ENCODE data around the gene CARD19.

The CARD19 gene

DNA sequence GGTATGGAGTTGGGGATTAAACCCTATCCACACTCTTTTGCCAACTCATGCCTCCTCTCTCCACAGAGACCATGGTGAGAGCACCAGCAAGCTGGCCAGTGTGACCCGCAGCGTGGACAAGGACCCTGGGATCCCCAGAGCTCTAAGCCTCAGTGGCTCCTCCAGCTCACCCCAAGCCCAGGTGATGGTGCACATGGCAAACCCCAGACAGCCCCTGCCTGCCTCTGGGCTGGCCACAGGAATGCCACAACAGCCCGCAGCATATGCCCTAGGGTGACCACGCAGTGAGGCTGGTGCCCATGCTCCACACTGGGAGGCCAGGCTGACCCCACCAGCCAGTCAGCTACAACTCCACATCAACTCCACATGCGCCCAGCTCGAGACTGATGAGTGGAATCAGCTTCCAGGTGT is 11.5 kb upstream of the CARD19 start:
- TF ChIP-seq, protein P1, sequence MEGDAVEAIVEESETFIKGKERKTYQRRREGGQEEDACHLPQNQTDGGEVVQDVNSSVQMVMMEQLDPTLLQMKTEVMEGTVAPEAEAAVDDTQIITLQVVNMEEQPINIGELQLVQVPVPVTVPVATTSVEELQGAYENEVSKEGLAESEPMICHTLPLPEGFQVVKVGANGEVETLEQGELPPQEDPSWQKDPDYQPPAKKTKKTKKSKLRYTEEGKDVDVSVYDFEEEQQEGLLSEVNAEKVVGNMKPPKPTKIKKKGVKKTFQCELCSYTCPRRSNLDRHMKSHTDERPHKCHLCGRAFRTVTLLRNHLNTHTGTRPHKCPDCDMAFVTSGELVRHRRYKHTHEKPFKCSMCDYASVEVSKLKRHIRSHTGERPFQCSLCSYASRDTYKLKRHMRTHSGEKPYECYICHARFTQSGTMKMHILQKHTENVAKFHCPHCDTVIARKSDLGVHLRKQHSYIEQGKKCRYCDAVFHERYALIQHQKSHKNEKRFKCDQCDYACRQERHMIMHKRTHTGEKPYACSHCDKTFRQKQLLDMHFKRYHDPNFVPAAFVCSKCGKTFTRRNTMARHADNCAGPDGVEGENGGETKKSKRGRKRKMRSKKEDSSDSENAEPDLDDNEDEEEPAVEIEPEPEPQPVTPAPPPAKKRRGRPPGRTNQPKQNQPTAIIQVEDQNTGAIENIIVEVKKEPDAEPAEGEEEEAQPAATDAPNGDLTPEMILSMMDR (conservative IDR thresholded peaks at IDR 0.05; ENCODE audit: low read length), result no peak
- H3K4me3 ChIP-seq (ENCODE audit: low read length), result no peak overlapping the region
- DNase-seq (ENCODE audit: low read depth), result no peak

GRCh38 chr9:93085676-93086075 is 10.3 kb upstream of the CARD19 start:
- no peak for DNase-seq (ENCODE audit: low read depth)
- no peak overlapping the region for H3K4me3 ChIP-seq (ENCODE audit: low read length)
- TF ChIP-seq, protein P1 (conservative IDR thresholded peaks at IDR 0.05; ENCODE audit: low read length), result no peak

DNA sequence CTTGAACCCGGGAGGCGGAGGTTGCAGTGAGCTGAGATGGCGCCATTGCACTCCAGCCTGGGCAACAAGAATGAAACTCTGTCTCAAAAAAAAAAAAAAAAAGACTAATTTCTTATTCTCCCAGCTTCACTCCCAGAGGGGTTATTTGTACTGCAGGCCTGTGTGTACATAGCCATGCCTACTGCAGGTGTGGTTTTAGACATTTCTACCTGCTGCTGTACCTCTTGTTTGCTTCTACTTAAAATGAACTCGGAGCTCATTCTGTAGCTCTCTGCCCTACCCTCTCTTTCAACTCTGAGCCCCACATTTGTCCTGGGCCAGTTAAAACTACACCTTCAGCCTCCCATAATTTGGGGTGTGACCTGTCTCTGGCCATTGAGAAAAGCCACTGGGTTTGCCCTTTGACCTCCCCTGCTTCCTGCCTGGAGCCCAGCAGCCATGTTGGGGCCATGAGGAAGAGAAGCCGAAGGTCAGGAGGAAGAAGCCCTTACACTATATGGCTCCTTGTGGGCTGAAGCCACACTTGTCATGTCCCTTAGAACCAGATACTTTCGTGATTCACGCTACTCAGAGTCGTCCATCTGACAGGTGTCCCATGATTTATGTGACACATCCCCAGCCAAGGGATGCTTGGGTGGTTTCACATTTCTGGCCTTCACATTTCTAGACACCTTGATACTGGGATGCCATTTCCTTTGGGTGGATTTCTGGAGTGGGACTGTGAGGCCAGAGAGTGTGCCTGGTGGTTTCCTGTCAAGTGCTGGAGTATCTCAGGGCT is 9.4 kb upstream of the CARD19 start:
- no peak overlapping the region for H3K4me3 ChIP-seq (ENCODE audit: low read length)
- TF ChIP-seq, protein P1 (conservative IDR thresholded peaks at IDR 0.05; ENCODE audit: low read length), result no peak
- DNase-seq (ENCODE audit: low read depth), result no peak

DNA sequence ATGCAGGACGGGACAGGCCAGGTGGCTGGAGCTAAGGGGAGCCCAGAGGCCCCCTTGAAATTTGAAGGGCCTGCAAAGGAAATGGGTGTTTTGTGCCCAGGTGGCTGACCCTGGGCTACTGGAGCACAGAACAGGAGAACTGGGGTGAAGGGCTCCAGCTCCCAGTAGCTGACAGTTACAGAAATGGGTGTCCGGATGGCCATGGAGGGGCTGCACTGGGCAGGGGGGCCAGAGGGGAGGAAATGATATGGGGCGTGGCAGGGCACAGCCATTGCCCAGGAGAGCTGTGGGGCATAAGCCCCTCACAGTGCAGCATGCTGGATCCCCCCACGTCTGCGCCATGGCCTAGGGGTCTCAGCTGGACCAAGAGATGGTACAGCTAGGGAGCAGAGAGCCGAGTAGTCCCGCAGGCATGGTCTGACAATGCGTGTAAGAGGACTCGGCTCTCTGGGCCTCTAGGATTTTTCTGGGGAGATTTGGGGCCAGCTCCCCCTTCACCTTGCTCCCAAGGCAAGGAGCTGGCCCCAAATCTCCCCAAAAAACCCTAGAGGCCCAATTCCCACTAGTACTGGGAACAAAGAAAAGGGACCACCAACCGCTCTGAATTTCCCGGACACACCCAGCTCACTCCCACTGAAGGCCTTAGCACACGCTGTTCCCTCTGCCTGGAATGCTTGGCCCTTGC is 7.9 kb upstream of the CARD19 start:
- TF ChIP-seq, protein P1 (conservative IDR thresholded peaks at IDR 0.05; ENCODE audit: low read length), result no peak
- DNase-seq (ENCODE audit: low read depth), result no peak
- H3K4me3 ChIP-seq (ENCODE audit: low read length), result no peak overlapping the region

- TF ChIP-seq, protein P1 (conservative IDR thresholded peaks at IDR 0.05; ENCODE audit: low read length), result no peak
- no peak overlapping the region for H3K4me3 ChIP-seq (ENCODE audit: low read length)
- no peak for DNase-seq (ENCODE audit: low read depth)
Observed at GRCh38 chr9:93088656-93089015, 7.4 kb upstream of the CARD19 start.

GRCh38 chr9:93089024-93089423 is 7.0 kb upstream of the CARD19 start:
- no peak overlapping the region for H3K4me3 ChIP-seq (ENCODE audit: low read length)
- TF ChIP-seq, protein P1 (conservative IDR thresholded peaks at IDR 0.05; ENCODE audit: low read length), result no peak
- no peak for DNase-seq (ENCODE audit: low read depth)

- no peak for DNase-seq (ENCODE audit: low read depth)
- no peak overlapping the region for H3K4me3 ChIP-seq (ENCODE audit: low read length)
- TF ChIP-seq, protein P1 (conservative IDR thresholded peaks at IDR 0.05; ENCODE audit: low read length), result no peak
Observed at GRCh38 chr9:93089481-93089991, 6.5 kb upstream of the CARD19 start.
